Measurements from ENCODE around the gene PLXNA4. TPM values are rescaled to one million over a fixed set of nuclear protein-coding genes. Genes with fewer than 3 reads are reported as not detected.

PLXNA4 gene
- total RNA-seq, 1 donor from 2014 or later: 5.8 TPM

- no peak for DNase-seq (ENCODE audit: low spot score)
Measured at GRCh38 chr7:132471515-132471914, 104.8 kb downstream of the PLXNA4 start.

DNA sequence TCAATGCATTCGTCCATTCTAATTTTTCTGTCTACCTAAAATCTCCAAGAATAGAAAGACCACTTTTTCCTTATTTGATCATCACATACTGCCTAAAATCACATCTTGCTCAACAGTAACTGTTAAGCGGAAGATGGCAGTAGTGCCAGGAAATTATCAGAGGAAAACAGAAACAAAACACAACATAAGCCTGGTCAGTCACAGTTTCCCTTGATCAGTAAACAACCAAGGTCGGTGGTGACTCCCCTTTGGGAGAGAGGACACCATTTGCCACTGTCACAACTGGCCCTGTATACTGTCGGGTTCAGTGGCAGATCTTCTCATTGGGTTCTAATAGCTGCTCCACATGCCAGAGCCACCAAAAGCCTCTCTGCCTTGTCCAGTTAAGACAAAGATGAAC, 106.6 kb downstream of the PLXNA4 start:
- DNase-seq (ENCODE audit: low spot score): no peak

- DNase-seq (ENCODE audit: low spot score): no peak
Measured at GRCh38 chr7:132469264-132469663, 107.0 kb downstream of the PLXNA4 start.

- DNase-seq (ENCODE audit: low spot score): no peak
Measured at GRCh38 chr7:132466367-132466766, 109.9 kb downstream of the PLXNA4 start.

DNA sequence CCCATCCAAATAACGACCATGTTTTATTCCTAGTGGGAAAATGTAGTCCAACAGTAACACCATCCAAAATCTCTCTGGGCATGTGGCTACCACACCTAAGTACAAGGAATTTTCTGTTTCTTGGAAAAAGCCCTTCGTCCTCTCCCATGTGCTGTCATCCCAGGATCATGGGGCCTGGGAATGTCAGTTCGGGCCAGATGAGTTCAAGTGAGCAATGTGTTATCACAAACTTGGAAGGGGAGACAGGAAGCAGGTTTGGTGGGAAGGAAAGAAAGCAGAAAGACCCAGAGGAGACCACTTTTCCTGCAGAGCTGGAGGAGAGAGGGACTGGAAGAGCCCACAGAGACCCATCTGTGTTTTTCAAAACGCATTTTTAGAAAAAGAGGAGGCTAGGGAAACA, 110.8 kb downstream of the PLXNA4 start:
- no peak for DNase-seq (ENCODE audit: low spot score)

- no peak for DNase-seq (ENCODE audit: low spot score)
Measured at GRCh38 chr7:132464740-132465139, 111.5 kb downstream of the PLXNA4 start.

DNA sequence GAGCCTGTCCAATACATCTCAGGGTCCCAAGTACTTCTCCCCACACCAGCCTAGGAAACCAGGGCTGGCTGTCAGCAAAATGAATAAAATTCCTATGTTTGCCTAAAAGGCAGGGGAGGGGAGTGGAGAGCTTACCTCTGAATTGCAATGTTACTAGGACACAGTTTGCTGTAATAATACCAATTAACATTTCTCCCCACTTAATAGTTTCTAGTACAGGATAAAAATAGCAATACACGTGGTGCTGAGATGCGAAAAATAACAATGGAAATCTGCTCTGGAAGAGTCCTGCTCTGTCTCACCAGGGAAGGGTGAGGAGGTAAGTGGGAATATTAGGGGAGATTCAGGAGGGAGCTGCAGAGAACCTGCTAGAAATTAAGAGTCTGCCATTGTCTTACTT, 112.3 kb downstream of the PLXNA4 start:
- no peak for DNase-seq (ENCODE audit: low spot score)

GRCh38 chr7:132462478-132462877, 113.8 kb downstream of the PLXNA4 start:
- no peak for DNase-seq (ENCODE audit: low spot score)

DNA sequence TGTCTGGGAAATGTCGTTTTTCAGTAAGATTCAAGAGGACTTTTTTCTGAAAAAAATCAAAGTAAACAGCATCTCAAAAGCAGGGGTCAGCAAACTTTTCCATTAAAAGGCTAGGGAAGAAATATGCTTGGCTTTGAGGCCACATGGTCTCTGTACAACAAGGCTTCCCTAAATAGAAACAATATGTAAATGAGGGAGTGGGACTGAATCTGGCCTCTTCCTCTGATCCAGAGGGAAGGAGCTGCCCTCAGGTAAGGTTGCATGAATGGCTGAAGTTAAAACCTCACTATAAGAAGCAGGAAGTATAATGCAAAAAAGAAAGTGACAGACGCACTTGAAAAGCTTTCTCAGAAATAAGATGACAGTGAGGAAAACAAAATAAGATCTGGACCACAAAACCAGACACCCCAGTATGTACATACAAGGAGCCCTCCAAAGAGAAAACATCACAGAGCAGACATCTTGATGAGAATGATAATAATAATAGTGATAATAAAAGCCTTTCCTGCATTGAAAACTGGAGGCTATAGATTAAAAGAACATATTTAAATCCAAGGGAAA, 115.2 kb downstream of the PLXNA4 start:
- no peak for DNase-seq (ENCODE audit: low spot score)

GRCh38 chr7:132458729-132459128, 117.5 kb downstream of the PLXNA4 start:
- DNase-seq (ENCODE audit: low spot score): no peak

GRCh38 chr7:132457658-132458057, 118.6 kb downstream of the PLXNA4 start:
- no peak for DNase-seq (ENCODE audit: low spot score)

DNA sequence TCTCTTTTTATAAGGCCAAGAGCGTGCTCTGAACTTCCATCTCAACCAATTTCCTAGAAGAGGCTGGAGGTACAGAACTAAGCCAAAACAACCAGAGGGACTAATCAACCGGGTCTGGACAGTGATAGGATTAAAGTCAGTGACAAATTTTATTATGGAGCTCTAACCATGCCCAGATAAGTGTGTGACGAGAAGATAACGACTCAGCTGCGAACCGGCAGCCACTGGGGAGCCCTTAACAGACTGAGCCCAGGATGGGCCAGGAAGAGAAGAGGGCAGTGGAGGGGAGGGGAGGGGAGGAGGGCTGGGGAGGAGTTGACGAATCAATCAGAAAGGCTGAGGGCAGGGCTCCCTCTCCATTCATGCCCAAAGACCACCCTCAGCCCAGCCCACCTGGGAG, 119.9 kb downstream of the PLXNA4 start:
- no peak for DNase-seq (ENCODE audit: low spot score)

DNA sequence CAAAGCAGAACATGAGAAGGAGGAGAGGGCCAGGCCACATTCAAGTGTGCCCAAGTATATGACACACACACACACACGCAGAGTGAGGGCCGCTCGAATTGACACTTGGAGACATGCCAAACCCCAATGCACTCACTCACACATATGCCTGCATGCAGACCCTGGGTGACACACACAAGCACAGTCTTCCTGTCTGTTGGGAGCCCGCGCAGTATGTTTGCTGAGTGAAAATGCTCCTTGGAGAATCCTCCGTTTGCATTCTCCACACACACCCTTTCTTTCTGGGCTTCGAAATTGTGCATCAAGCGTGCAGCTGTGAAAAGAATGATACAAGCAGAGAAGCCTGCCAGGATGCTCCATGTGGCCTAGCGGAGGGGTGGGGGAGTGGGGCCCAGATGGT, 120.9 kb downstream of the PLXNA4 start:
- no peak for DNase-seq (ENCODE audit: low spot score)

GRCh38 chr7:132453826-132454225, 122.4 kb downstream of the PLXNA4 start:
- DNase-seq (ENCODE audit: low spot score): no peak

DNA sequence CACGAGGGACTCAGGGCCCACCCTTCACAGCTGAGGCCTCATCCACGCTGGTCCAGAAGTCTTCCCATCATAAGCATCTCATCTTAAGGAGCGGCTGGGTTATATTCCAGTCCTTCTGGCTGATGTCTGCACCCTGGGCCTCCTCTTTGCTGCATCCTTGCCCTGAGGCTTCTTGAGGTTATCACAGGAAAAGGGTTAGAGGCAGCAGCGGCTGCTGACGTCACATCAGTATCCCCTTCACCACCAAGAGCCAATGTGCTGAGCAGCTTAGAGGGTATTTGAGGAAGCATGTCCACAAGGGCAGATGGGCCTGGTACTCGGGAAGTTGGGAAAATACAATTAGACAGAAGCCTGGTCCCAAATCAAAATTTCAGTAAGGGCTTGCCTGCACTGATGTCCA, 125.1 kb downstream of the PLXNA4 start:
- DNase-seq (ENCODE audit: low spot score): no peak

- no peak for DNase-seq (ENCODE audit: low spot score)
Measured at GRCh38 chr7:132450696-132451095, 125.6 kb downstream of the PLXNA4 start.

DNA sequence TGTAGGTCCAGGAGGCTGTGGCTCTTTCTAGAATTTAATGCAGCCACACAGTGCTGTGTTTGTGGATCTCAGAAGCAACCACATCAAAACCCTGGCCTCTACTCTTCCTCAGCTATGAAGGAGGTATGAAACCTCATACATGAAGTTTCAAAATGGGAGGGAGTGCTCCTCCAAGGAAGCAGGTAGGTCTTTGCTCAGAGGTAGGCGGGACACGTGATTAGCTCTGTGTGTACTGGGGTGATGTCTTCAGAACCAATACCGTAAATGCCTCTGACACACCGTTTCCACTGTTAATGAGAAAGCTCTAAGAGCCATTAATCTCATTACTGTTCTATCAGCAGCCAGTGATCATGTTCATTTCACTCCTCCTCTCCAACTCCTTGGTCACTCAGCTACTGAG, 126.1 kb downstream of the PLXNA4 start:
- no peak for DNase-seq (ENCODE audit: low spot score)

DNA sequence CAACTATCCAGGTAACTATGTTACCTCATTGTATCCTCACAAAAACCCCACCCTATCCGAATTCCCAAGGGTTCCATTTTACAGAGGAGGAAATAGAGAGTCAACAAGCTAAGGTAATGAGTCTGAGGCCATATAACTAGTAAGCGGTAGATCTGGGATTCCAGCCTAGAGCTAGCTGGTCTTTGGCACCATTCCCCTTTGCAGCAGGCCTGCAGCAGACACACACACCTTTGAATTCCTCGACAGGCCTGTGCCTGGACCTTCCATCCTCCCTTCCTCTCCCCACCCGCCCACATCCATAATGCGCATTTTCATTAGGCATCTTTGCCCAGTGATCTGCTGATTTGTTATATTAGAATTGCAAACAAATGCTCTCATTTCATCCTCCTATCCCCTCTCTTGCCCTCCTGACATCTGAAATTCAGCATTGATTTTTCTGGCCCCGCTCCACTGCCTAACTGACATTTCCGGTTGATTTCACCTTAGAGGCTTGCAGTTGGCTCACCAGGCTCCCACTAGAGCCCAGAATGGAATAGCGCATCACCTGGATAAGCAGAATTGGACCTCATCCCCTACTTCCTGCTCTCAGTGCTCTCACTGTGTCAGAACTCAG, 129.5 kb downstream of the PLXNA4 start:
- DNase-seq (ENCODE audit: low spot score): no peak

GRCh38 chr7:132446260-132446659, 130.0 kb downstream of the PLXNA4 start:
- DNase-seq (ENCODE audit: low spot score): no peak

DNA sequence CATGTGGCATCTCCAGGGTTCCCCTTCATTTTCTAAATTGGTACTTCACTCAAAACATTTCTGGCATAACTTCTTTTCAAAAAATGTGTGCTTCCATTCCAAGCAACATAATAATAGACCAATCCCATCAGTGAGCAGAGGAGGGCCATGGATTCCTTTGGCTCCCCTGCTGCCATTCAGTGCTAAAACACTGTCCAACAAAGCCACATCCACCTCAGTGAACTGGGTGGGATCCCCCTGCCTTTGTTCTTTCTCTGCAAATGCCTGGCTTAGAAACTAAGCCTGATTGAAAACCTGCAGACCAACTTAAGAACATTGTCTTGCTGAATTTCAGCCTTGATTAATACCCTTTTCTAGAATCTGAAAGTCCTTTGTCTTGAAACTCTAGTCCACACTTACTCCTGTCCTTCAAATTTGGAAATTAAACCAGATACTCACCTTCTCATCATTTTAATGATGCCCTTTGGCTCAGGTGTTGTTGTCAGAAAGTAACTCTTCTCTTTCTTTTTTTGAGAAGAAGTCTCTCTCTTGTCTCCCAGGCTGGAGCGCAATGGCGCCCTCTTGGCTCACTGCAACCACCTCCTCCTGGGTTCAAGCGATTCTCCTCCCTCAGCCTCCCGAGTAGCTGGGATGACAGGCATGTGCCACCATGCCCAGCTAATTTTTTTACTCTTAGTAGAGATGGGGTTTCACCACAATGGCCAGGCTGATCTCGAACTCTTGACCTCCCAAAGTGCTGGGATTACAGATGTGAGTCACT, 132.3 kb downstream of the PLXNA4 start:
- no peak for DNase-seq (ENCODE audit: low spot score)

DNA sequence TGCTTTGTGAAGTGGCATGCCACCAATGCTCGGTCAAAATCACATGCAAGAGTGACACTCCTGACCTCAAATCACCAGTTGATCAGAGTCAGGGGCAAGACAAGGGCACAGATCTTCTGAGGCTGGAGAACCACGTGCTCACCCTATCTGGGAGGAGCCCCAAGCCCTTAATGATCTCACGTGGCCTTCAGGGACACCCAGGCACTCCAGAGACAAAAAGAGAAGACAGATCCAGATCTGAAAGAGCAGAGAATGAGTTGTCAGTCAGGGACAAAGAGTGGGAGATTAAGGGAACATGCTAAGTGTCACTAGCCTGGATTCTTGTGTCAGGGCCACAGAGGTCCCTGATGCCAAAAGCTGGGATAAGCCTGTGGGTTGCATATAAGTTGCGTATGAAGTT, 134.3 kb downstream of the PLXNA4 start:
- no peak for DNase-seq (ENCODE audit: low spot score)

- DNase-seq (ENCODE audit: low spot score): no peak
Measured at GRCh38 chr7:132440151-132440550, 136.1 kb downstream of the PLXNA4 start.

GRCh38 chr7:132438926-132439325, 137.3 kb downstream of the PLXNA4 start:
- DNase-seq (ENCODE audit: low spot score): no peak
